Gastroesophageal sphincter (tissue), 3 donors: ENCODE results near the gene ZFAND4.

Source experiments
- POLR2A ChIP-seq, 2 donors: fragments of 450-650 bp; IDR thresholded peaks; one replicate each; pipeline ENCODE4 v1.6.1; 2017; ENCODE audit warnings: antibody characterized with exemption in 2 of 2, mild to moderate bottlenecking in 2 of 2, moderate library complexity in 1 of 2
- POLR2AphosphoS5 ChIP-seq: sonication (generic); formaldehyde crosslinking; IDR thresholded peaks from one replicate; pipeline ENCODE4 v1.6.1; 2017; ENCODE audit warnings: antibody characterized with exemption
- TF ChIP-seq, protein P1 (sequence below), 4 experiments: fragments of 200-600 bp in 2 of 4; fragments of 450-650 bp in 2 of 4; sonication (generic) in 1 of 4; IDR thresholded peaks; one replicate each; pipeline ENCODE4 v1.5.1; 2017 to 2019; ENCODE audit warnings: antibody characterized with exemption in 4 of 4, mild to moderate bottlenecking in 2 of 4, moderate library complexity in 2 of 4

GRCh38 chr10:45566415-45566814 is 106.2 kb downstream of the ZFAND4 start:
- no peak for TF ChIP-seq POLR2A (IDR thresholded peaks at IDR 0.05)
- TF ChIP-seq, protein P1, sequence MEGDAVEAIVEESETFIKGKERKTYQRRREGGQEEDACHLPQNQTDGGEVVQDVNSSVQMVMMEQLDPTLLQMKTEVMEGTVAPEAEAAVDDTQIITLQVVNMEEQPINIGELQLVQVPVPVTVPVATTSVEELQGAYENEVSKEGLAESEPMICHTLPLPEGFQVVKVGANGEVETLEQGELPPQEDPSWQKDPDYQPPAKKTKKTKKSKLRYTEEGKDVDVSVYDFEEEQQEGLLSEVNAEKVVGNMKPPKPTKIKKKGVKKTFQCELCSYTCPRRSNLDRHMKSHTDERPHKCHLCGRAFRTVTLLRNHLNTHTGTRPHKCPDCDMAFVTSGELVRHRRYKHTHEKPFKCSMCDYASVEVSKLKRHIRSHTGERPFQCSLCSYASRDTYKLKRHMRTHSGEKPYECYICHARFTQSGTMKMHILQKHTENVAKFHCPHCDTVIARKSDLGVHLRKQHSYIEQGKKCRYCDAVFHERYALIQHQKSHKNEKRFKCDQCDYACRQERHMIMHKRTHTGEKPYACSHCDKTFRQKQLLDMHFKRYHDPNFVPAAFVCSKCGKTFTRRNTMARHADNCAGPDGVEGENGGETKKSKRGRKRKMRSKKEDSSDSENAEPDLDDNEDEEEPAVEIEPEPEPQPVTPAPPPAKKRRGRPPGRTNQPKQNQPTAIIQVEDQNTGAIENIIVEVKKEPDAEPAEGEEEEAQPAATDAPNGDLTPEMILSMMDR (IDR thresholded peaks at IDR 0.05): no peak
- no peak for TF ChIP-seq POLR2AphosphoS5
